ENCODE measurements around the gene ALDH6A1. TPM values are rescaled to one million over a fixed set of nuclear protein-coding genes. Genes with fewer than 3 reads are reported as not detected.

The ALDH6A1 gene
- total RNA-seq, 1 experiment from 2014 or later = 30.0 TPM

GRCh38 chr14:74049876-74050495, 34.3 kb downstream of the ALDH6A1 start:
- Histone ChIP-seq H3K4me1 (no peaks in the 10 kb centered on the region), H3K4me3 (ENCODE audit: low read depth, low read length) (no peak overlapping the region), H3K9me3 (no peaks in the 10 kb centered on the region), H3K36me3 (ENCODE audit: control insufficient read depth, insufficient read depth, low read length) (no peaks in the 10 kb centered on the region), H3K27me3 (replicated peaks; ENCODE audit: control insufficient read depth, insufficient read depth, low read length) (no peaks in the 10 kb centered on the region)
- no peaks in the 10 kb centered on the region for H3K4me1 Mint-ChIP-seq (ENCODE audit: low read depth, unreplicated experiment)
- no peaks in the 10 kb centered on the region for H3K36me3 Mint-ChIP-seq (ENCODE audit: insufficient read depth, unreplicated experiment)
- no peaks in the 10 kb centered on the region for H3K9me3 Mint-ChIP-seq (ENCODE audit: unreplicated experiment)
- DNase-seq = no peak
- H3K27ac Mint-ChIP-seq (ENCODE audit: unreplicated experiment) = no peak overlapping the region
- no peak for TF ChIP-seq CTCF (IDR thresholded peaks at IDR 0.05; ENCODE audit: insufficient read depth in 1 of 2, low read depth in 1 of 2, low read length in 1 of 2, severe bottlenecking in 1 of 2, unreplicated experiment in 1 of 2)
- no peak overlapping the region for H3K4me3 Mint-ChIP-seq (ENCODE audit: unreplicated experiment)
- intact Hi-C loops (cut with micrococcal nuclease; ENCODE audit: unreplicated experiment) = no loop called here
- no peaks in the 10 kb centered on the region for H3K27me3 Mint-ChIP-seq (ENCODE audit: insufficient read depth, unreplicated experiment)
- no TSS peak for BruUV-seq (replicated peaks)
- POLR2A ChIA-PET = no interaction called here
- CTCF ChIA-PET = interaction anchor here (0.6 kb wide), 1 partner anchor 12 kb away, joined by 3 read pairs; no protein-coding TSS in a partner anchor

- H3K4me1 Mint-ChIP-seq (ENCODE audit: low read depth, unreplicated experiment) = no peaks in the 10 kb centered on the region
- no peaks in the 10 kb centered on the region for H3K4me1 ChIP-seq
- DNase-seq = peak in 1 of 2 experiments; percentile 35
- no peaks in the 10 kb centered on the region for H3K36me3 Mint-ChIP-seq (ENCODE audit: insufficient read depth, unreplicated experiment)
- CTCF ChIA-PET = interaction anchor here (0.6 kb wide), 1 partner anchor 37 kb away, joined by 3 read pairs; no protein-coding TSS in a partner anchor
- no peaks in the 10 kb centered on the region for H3K27me3 ChIP-seq (replicated peaks; ENCODE audit: control insufficient read depth, insufficient read depth, low read length)
- intact Hi-C loops (cut with micrococcal nuclease; ENCODE audit: unreplicated experiment) = no loop called here
- no peaks in the 10 kb centered on the region for H3K36me3 ChIP-seq (ENCODE audit: control insufficient read depth, insufficient read depth, low read length)
- no peaks in the 10 kb centered on the region for H3K27me3 Mint-ChIP-seq (ENCODE audit: insufficient read depth, unreplicated experiment)
- no peak overlapping the region for H3K27ac Mint-ChIP-seq (ENCODE audit: unreplicated experiment)
- no peak overlapping the region for H3K4me3 ChIP-seq (ENCODE audit: low read depth, low read length)
- H3K4me3 Mint-ChIP-seq (ENCODE audit: unreplicated experiment) = no peak overlapping the region
- no peaks in the 10 kb centered on the region for H3K9me3 Mint-ChIP-seq (ENCODE audit: unreplicated experiment)
- TF ChIP-seq CTCF (IDR thresholded peaks at IDR 0.05; ENCODE audit: insufficient read depth in 1 of 2, low read depth in 1 of 2, low read length in 1 of 2, severe bottlenecking in 1 of 2, unreplicated experiment in 1 of 2) = peak; percentile 11 to 29
- POLR2A ChIA-PET = no interaction called here
- H3K9me3 ChIP-seq = no peaks in the 10 kb centered on the region
- no TSS peak for BruUV-seq (replicated peaks)
These were observed 36.0 kb downstream of the ALDH6A1 start for GRCh38 chr14:74048281-74048680.

- Histone ChIP-seq H3K27me3 (replicated peaks; ENCODE audit: control insufficient read depth, insufficient read depth, low read length) (no peaks in the 10 kb centered on the region), H3K36me3 (ENCODE audit: control insufficient read depth, insufficient read depth, low read length) (no peaks in the 10 kb centered on the region), H3K4me1 (no peaks in the 10 kb centered on the region), H3K4me3 (ENCODE audit: low read depth, low read length) (no peak overlapping the region), H3K9me3 (no peaks in the 10 kb centered on the region)
- Mint-ChIP-seq H3K36me3 (ENCODE audit: insufficient read depth, unreplicated experiment) (no peaks in the 10 kb centered on the region), H3K4me3 (ENCODE audit: unreplicated experiment) (no peak overlapping the region), H3K9me3 (ENCODE audit: unreplicated experiment) (no peaks in the 10 kb centered on the region), H3K27me3 (ENCODE audit: insufficient read depth, unreplicated experiment) (no peaks in the 10 kb centered on the region), H3K4me1 (ENCODE audit: low read depth, unreplicated experiment) (no peaks in the 10 kb centered on the region), H3K27ac (ENCODE audit: unreplicated experiment) (no peak overlapping the region)
- POLR2A ChIA-PET = no interaction called here
- no peak for DNase-seq
- intact Hi-C loops (cut with micrococcal nuclease; ENCODE audit: unreplicated experiment) = no loop called here
- CTCF ChIA-PET = no interaction called here
- BruUV-seq (replicated peaks) = no TSS peak
- no peak for TF ChIP-seq CTCF (IDR thresholded peaks at IDR 0.05; ENCODE audit: insufficient read depth in 1 of 2, low read depth in 1 of 2, low read length in 1 of 2, severe bottlenecking in 1 of 2, unreplicated experiment in 1 of 2)
These were observed 38.7 kb downstream of the ALDH6A1 start for GRCh38 chr14:74045522-74045921.

Measured in Caco-2 (cell line).